G401 (cell line): ENCODE measurements around the gene GDPD3. TPM values are rescaled to one million over a fixed set of nuclear protein-coding genes. Genes with fewer than 3 reads are reported as not detected.

Source experiments
- DNase-seq: peaks from one replicate; pipeline ENCODE4 v3.0.0-alpha.2; 2015; ENCODE audit warnings: low spot score
- in situ Hi-C: cut with HindIII; loops from 2 replicates; pipeline ENCODE4 v1.10.0; 2016; ENCODE audit warnings: low sequenced_read_pairs, mixed read lengths
- total RNA-seq: library from RNA; depleted of rRNA; stranded (reverse); fragments of >200 nt; shearing (Covaris generic); gene quantifications from 2 replicates; pipeline ENCODE4 v1.2.3, GENCODE V29; 2014; rRNA removed

Gene GDPD3
- total RNA-seq = 0.12 TPM in 1 of 2 replicates, not detected in the other

- DNase-seq = no peak
- in situ Hi-C loops = no loop called here
Measured at GRCh38 chr16:30113031-30113710, at the start of gene GDPD3. Gene GDPD3, minus strand, starts transcription at chr16:30113537. Its CDS starts 59 bp downstream, at chr16:30113478.

- DNase-seq = no peak
- in situ Hi-C loops = no loop called here
Measured at GRCh38 chr16:30157214-30157613, 43.9 kb upstream of the GDPD3 start.

- in situ Hi-C loops = no loop called here
- DNase-seq = no peak
Measured at GRCh38 chr16:30155188-30155587, 41.9 kb upstream of the GDPD3 start.

- in situ Hi-C loops = no loop called here
- DNase-seq = no peak
Measured at GRCh38 chr16:30152517-30152916, 39.2 kb upstream of the GDPD3 start.

GRCh38 chr16:30151091-30151490 is 37.8 kb upstream of the GDPD3 start:
- in situ Hi-C loops = no loop called here
- no peak for DNase-seq

- no peak for DNase-seq
- in situ Hi-C loops = no loop called here
Measured at GRCh38 chr16:30149250-30149930, 36.1 kb upstream of the GDPD3 start.

GRCh38 chr16:30147843-30148510 is 34.6 kb upstream of the GDPD3 start:
- in situ Hi-C loops = no loop called here
- DNase-seq = peak; percentile 2

- in situ Hi-C loops = no loop called here
- DNase-seq = no peak
Measured at GRCh38 chr16:30145657-30146056, 32.3 kb upstream of the GDPD3 start.

GRCh38 chr16:30144917-30145316 is 31.6 kb upstream of the GDPD3 start:
- no peak for DNase-seq
- in situ Hi-C loops = no loop called here

GRCh38 chr16:30144017-30144416 is 30.7 kb upstream of the GDPD3 start:
- in situ Hi-C loops = no loop called here
- no peak for DNase-seq

- DNase-seq = no peak
- in situ Hi-C loops = no loop called here
Measured at GRCh38 chr16:30143347-30143702, 30.0 kb upstream of the GDPD3 start.

GRCh38 chr16:30142672-30143346 is 29.5 kb upstream of the GDPD3 start:
- in situ Hi-C loops = no loop called here
- peak; percentile 14 for DNase-seq

- no peak for DNase-seq
- in situ Hi-C loops = no loop called here
Measured at GRCh38 chr16:30141750-30142149, 28.4 kb upstream of the GDPD3 start.

- in situ Hi-C loops = no loop called here
- no peak for DNase-seq
Measured at GRCh38 chr16:30139583-30140481, 26.5 kb upstream of the GDPD3 start.

GRCh38 chr16:30137897-30138296 is 24.6 kb upstream of the GDPD3 start:
- in situ Hi-C loops = no loop called here

GRCh38 chr16:30136971-30137605 is 23.8 kb upstream of the GDPD3 start:
- in situ Hi-C loops = no loop called here
- DNase-seq = no peak

More at GRCh38 chr16:30137897-30138296, 24.6 kb upstream of the GDPD3 start:
- no peak for DNase-seq

GRCh38 chr16:30132591-30132990 is 19.3 kb upstream of the GDPD3 start:
- in situ Hi-C loops = no loop called here
- no peak for DNase-seq

GRCh38 chr16:30131869-30132475 is 18.6 kb upstream of the GDPD3 start:
- in situ Hi-C loops = no loop called here

More at GRCh38 chr16:30131869-30132475, 18.6 kb upstream of the GDPD3 start:
- no peak for DNase-seq
